OCI-LY1 (cell line): ENCODE measurements around the gene DNAH1.

Experiments
- H2AFZ ChIP-seq: fragments of 200-600 bp; sonication (generic), shearing (Covaris generic); 2 replicates; pipeline ENCODE4 v1.6.0; 2014; ENCODE audit warnings: antibody characterized with exemption, mild to moderate bottlenecking, low read length
- H3F3A ChIP-seq: fragments of 200-600 bp; sonication (generic), shearing (Covaris generic); 2 replicates; pipeline ENCODE4 v1.6.0; 2014; ENCODE audit warnings: mild to moderate bottlenecking, antibody characterized with exemption, low read length, moderate library complexity; ENCODE audit not compliant: insufficient read depth
- H3K27ac ChIP-seq: fragments of 200-600 bp; sonication (generic); 2 replicates; pipeline ENCODE4 v1.5.1; 2014; ENCODE audit warnings: low read length, mixed run types, mild to moderate bottlenecking, low read depth; ENCODE audit not compliant: poor library complexity, severe bottlenecking
- H3K27me3 ChIP-seq: fragments of 200-600 bp; sonication (generic); 2 replicates; pipeline ENCODE4 v1.6.0; 2014; ENCODE audit warnings: antibody characterized with exemption, mild to moderate bottlenecking, low read length, moderate library complexity; ENCODE audit not compliant: insufficient read depth
- H3K36me3 ChIP-seq: fragments of 200-600 bp; sonication (generic); 2 replicates; pipeline ENCODE4 v1.6.1; 2014; ENCODE audit warnings: mild to moderate bottlenecking, antibody characterized with exemption, low read length, moderate library complexity, mixed read lengths; ENCODE audit not compliant: insufficient read depth
- H3K4me1 ChIP-seq: fragments of 200-600 bp; sonication (generic); 2 replicates; pipeline ENCODE4 v1.5.1; 2014; ENCODE audit warnings: mild to moderate bottlenecking, low read length, moderate library complexity; ENCODE audit not compliant: insufficient read depth, severe bottlenecking
- H3K4me2 ChIP-seq: fragments of 200-600 bp; sonication (generic), shearing (Covaris generic); 2 replicates; pipeline ENCODE4 v1.6.1; 2014; ENCODE audit warnings: low read length
- H3K4me3 ChIP-seq: fragments of 200-600 bp; sonication (generic); 2 replicates; pipeline ENCODE4 v1.5.1; 2014; ENCODE audit warnings: low read length, low read depth, mild to moderate bottlenecking, mixed read lengths; ENCODE audit not compliant: poor library complexity, severe bottlenecking
- H3K79me2 ChIP-seq: fragments of 200-600 bp; shearing (Covaris generic); 2 replicates; pipeline ENCODE4 v1.6.1; 2016; ENCODE audit warnings: mixed run types, low read length, mixed read lengths; ENCODE audit not compliant: insufficient read depth
- H3K9ac ChIP-seq: fragments of 200-600 bp; sonication (generic), shearing (Covaris generic); 2 replicates; pipeline ENCODE4 v1.6.1; 2014; ENCODE audit warnings: mild to moderate bottlenecking, low read length, mixed read lengths
- H3K9me2 ChIP-seq: fragments of 200-600 bp; sonication (generic), shearing (Covaris generic); 2 replicates; pipeline ENCODE4 v1.6.1; 2014; ENCODE audit warnings: low read depth, mild to moderate bottlenecking, low read length, mixed read lengths
- H3K9me3 ChIP-seq: fragments of 200-600 bp; shearing (Covaris generic); 2 replicates; pipeline ENCODE4 v1.6.1; 2014; ENCODE audit warnings: low read length, mixed read lengths
- H4K20me1 ChIP-seq: fragments of 200-600 bp; sonication (generic), shearing (Covaris generic); 2 replicates; pipeline ENCODE4 v1.6.0; 2016; ENCODE audit warnings: mild to moderate bottlenecking, low read length; ENCODE audit not compliant: insufficient read depth
- EZH2 ChIP-seq: fragments of 200-600 bp; sonication (generic), shearing (Covaris generic); IDR thresholded peaks from 2 replicates; pipeline ENCODE4 v1.8.0; 2017; ENCODE audit warnings: borderline replicate concordance, mixed run types, mild to moderate bottlenecking, antibody characterized with exemption, low read length, moderate library complexity, mixed read lengths
- TF ChIP-seq, protein P1 (sequence below): fragments of 200-600 bp; sonication (generic), shearing (Covaris generic); IDR thresholded peaks from 2 replicates; pipeline ENCODE4 v1.5.1; 2017; ENCODE audit warnings: mild to moderate bottlenecking, antibody characterized with exemption, low read length, moderate library complexity, mixed read lengths

DNAH1 gene

DNA sequence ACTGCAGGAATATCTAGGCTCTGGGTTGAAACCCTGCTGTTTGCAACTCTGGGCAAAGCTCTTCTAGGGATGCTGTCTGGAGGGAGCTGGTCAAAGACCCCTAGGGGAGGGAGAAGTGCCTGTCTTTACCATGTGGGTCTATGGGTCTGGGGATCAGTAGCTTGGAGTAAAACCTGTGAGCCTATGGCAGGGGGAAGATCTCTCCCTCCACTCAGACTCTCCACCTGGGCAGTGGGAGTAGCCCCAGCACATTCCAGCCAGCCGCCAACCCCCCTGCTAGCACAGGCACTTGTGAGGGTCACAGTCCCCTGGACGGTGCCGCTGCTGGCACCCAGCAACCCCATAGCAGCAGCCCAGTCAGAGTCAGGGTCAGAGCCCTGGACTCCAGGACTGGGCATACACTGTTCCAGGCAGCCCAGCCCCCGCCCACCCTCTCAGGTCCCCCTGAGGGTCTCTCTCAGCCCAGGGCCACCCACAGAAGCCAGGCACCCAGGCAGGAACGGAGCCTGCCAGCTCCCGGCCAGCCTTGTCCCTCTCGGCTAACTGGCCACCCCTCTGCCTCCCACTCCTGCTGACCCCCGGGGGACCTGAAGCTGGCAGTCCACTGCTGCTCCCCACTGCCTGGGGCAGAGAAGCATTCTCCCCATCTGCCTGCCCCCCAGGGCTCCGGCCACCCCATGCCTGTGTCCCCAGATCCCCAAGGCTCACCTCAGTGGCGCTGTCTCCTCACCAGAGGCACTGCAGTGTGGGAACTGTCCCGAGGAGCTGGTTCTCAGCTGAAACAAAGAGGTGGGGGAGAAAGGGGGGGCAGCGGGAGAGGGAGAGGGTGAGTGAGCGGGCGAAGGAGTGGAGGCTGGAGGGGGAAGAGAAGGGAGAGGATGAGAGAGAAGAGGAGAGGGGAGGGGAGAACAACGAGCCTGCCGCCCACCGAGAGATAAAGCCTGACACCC lies 17.7 kb upstream of the DNAH1 start:
- no peaks in the 10 kb centered on the region for H3K9me3 ChIP-seq
- H3K9ac ChIP-seq, result no peak overlapping the region
- H3K4me2 ChIP-seq, result no peak overlapping the region
- H3K27me3 ChIP-seq, result no peaks in the 10 kb centered on the region; the same call in 1 of the 2 replicates
- no peaks in the 10 kb centered on the region for H4K20me1 ChIP-seq
- no peak overlapping the region for H3K27ac ChIP-seq
- H3K79me2 ChIP-seq, result no peaks in the 10 kb centered on the region
- no peaks in the 10 kb centered on the region for H3K36me3 ChIP-seq
- H3K4me3 ChIP-seq, result no peak overlapping the region
- no peaks in the 10 kb centered on the region for H3K9me2 ChIP-seq
- no peaks in the 10 kb centered on the region for H3F3A ChIP-seq
- H2AFZ ChIP-seq, result no peak overlapping the region
- H3K4me1 ChIP-seq, result no peaks in the 10 kb centered on the region
- TF ChIP-seq EZH2, result no peak
- TF ChIP-seq, protein P1, sequence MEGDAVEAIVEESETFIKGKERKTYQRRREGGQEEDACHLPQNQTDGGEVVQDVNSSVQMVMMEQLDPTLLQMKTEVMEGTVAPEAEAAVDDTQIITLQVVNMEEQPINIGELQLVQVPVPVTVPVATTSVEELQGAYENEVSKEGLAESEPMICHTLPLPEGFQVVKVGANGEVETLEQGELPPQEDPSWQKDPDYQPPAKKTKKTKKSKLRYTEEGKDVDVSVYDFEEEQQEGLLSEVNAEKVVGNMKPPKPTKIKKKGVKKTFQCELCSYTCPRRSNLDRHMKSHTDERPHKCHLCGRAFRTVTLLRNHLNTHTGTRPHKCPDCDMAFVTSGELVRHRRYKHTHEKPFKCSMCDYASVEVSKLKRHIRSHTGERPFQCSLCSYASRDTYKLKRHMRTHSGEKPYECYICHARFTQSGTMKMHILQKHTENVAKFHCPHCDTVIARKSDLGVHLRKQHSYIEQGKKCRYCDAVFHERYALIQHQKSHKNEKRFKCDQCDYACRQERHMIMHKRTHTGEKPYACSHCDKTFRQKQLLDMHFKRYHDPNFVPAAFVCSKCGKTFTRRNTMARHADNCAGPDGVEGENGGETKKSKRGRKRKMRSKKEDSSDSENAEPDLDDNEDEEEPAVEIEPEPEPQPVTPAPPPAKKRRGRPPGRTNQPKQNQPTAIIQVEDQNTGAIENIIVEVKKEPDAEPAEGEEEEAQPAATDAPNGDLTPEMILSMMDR, result no peak

GRCh38 chr3:52299247-52299878 lies 16.8 kb upstream of the DNAH1 start:
- Histone ChIP-seq H2AFZ (no peak overlapping the region), H3F3A (no peaks in the 10 kb centered on the region), H3K4me2 (no peak overlapping the region), H3K36me3 (no peaks in the 10 kb centered on the region), H3K9me2 (no peaks in the 10 kb centered on the region), H3K4me1 (no peaks in the 10 kb centered on the region), H3K27ac (no peak overlapping the region), H3K4me3 (no peak overlapping the region), H3K9ac (no peak overlapping the region), H3K9me3 (no peaks in the 10 kb centered on the region), H3K27me3 (no peaks in the 10 kb centered on the region; the same call in 1 of the 2 replicates), H3K79me2 (no peaks in the 10 kb centered on the region), H4K20me1 (no peaks in the 10 kb centered on the region)
- no peak for TF ChIP-seq EZH2
- TF ChIP-seq, protein P1, result no peak

GRCh38 chr3:52299879-52300611 lies 16.1 kb upstream of the DNAH1 start:
- H3K9ac ChIP-seq, result no peak overlapping the region
- no peak overlapping the region for H3K27ac ChIP-seq
- H2AFZ ChIP-seq, result no peak overlapping the region
- no peaks in the 10 kb centered on the region; the same call in 1 of the 2 replicates for H3K27me3 ChIP-seq
- H3K79me2 ChIP-seq, result no peaks in the 10 kb centered on the region
- no peak overlapping the region for H3K4me3 ChIP-seq
- H3K4me1 ChIP-seq, result no peaks in the 10 kb centered on the region
- no peaks in the 10 kb centered on the region for H3K36me3 ChIP-seq
- H4K20me1 ChIP-seq, result no peaks in the 10 kb centered on the region
- no peaks in the 10 kb centered on the region for H3K9me2 ChIP-seq
- H3K9me3 ChIP-seq, result no peaks in the 10 kb centered on the region
- H3K4me2 ChIP-seq, result no peak overlapping the region
- TF ChIP-seq EZH2, result no peak
- TF ChIP-seq, protein P1, result no peak
- no peaks in the 10 kb centered on the region for H3F3A ChIP-seq
